Measurements from ENCODE around the gene FTCD. TPM values are rescaled to one million over a fixed set of nuclear protein-coding genes. Genes with fewer than 3 reads are reported as not detected.

Gene FTCD
- total and polyA plus RNA-seq, 9 of the 15 experiments (the other 6 are each of a cell fraction or from before 2014, with no cell fraction given), result 0.11 to 1.6 (median 0.67) TPM; not detected in 5

GRCh38 chr21:46097336-46098293, 57.8 kb downstream of the FTCD start, which contains the start of gene COL6A2:
TSS of gene COL6A2 (plus strand) at chr21:46098112.
- H3K27ac ChIP-seq (ENCODE audit: extremely low read depth, low read depth, low read length), result no peak within 1 kb of the TSS
- intact Hi-C loops (cut with micrococcal nuclease) (loop anchor here (5.0 kb wide), 1 partner anchor 125 kb away; no protein-coding TSS in a partner anchor), in situ Hi-C loops (cut with MboI) (no loop called here)
- DNase-seq (ENCODE audit: extremely low read depth in 1 of 4, low spot score in 3 of 4), result peak; percentile 61 to 93 (median 90)
- CTCF ChIA-PET (ENCODE audit: low intra/inter-chr PET ratio), result no interaction called here
- POLR2A ChIA-PET, result no interaction called here
- no peaks in the 10 kb centered on the region for H3K9me1 ChIP-seq (ENCODE audit: control insufficient read depth, insufficient read depth, low read length)
- peak; percentile 97 for ATAC-seq
- no peak for FAIRE-seq
- no peak within 1 kb of the TSS for H3K9ac ChIP-seq (ENCODE audit: insufficient read depth in 1 of 2, low read depth in 2 of 2, low read length in 2 of 2)
- 12% methylated on average over 23 of the region's 83 CpGs for WGBS (ENCODE audit: insufficient coverage, low coverage, missing lambda C conversion rate)
- 0 out of 2 replicates have a peak, but pooled peaks cover 6% of the 10 kb centered on the region for H4K20me1 ChIP-seq (replicated peaks; ENCODE audit: control insufficient read depth, insufficient read depth, low read length)
- H3K4me2 ChIP-seq (ENCODE audit: insufficient read depth, low read length), result no peak within 1 kb of the TSS; the same call in 1 of the 2 replicates
- BruUV-seq (replicated peaks), result no TSS peak
- H3K27me3 ChIP-seq (ENCODE audit: control insufficient read depth in 2 of 2, insufficient read depth in 2 of 2, low read length in 2 of 2), result peaks cover 21 to 54% of the 10 kb centered on the region in 2 experiments
- no peak within 1 kb of the TSS for H2AFZ ChIP-seq (ENCODE audit: low read depth, low read length)
- H3K4me1 ChIP-seq (replicated peaks in 1 of 2; ENCODE audit: control insufficient read depth in 2 of 2, insufficient read depth in 2 of 2, low read length in 2 of 2), result peaks cover 0 to 24% of the 10 kb centered on the region in 2 experiments; a peak in 2 of 5 replicates
- no peaks in the 10 kb centered on the region for H3K9me3 ChIP-seq (replicated peaks; ENCODE audit: control insufficient read depth, insufficient read depth, low read depth, low read length)
- H3K4me3 ChIP-seq, result peak within 1 kb of the TSS; percentile 34
- no peaks in the 10 kb centered on the region for H3K79me2 ChIP-seq (ENCODE audit: control insufficient read depth, insufficient read depth, low read length)
- H3K36me3 ChIP-seq (ENCODE audit: control insufficient read depth, insufficient read depth, low read length), result no peaks in the 10 kb centered on the region
- TF ChIP-seq, protein P1, sequence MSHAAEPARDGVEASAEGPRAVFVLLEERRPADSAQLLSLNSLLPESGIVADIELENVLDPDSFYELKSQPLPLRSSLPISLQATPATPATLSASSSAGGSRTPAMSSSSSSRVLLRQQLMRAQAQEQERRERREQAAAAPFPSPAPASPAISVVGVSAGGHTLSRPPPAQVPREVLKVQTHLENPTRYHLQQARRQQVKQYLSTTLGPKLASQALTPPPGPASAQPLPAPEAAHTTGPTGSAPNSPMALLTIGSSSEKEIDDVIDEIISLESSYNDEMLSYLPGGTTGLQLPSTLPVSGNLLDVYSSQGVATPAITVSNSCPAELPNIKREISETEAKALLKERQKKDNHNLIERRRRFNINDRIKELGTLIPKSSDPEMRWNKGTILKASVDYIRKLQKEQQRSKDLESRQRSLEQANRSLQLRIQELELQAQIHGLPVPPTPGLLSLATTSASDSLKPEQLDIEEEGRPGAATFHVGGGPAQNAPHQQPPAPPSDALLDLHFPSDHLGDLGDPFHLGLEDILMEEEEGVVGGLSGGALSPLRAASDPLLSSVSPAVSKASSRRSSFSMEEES (CRISPR knock-in tag; IDR thresholded peaks at IDR 0.05), result no peak
- TF ChIP-seq, protein P2, sequence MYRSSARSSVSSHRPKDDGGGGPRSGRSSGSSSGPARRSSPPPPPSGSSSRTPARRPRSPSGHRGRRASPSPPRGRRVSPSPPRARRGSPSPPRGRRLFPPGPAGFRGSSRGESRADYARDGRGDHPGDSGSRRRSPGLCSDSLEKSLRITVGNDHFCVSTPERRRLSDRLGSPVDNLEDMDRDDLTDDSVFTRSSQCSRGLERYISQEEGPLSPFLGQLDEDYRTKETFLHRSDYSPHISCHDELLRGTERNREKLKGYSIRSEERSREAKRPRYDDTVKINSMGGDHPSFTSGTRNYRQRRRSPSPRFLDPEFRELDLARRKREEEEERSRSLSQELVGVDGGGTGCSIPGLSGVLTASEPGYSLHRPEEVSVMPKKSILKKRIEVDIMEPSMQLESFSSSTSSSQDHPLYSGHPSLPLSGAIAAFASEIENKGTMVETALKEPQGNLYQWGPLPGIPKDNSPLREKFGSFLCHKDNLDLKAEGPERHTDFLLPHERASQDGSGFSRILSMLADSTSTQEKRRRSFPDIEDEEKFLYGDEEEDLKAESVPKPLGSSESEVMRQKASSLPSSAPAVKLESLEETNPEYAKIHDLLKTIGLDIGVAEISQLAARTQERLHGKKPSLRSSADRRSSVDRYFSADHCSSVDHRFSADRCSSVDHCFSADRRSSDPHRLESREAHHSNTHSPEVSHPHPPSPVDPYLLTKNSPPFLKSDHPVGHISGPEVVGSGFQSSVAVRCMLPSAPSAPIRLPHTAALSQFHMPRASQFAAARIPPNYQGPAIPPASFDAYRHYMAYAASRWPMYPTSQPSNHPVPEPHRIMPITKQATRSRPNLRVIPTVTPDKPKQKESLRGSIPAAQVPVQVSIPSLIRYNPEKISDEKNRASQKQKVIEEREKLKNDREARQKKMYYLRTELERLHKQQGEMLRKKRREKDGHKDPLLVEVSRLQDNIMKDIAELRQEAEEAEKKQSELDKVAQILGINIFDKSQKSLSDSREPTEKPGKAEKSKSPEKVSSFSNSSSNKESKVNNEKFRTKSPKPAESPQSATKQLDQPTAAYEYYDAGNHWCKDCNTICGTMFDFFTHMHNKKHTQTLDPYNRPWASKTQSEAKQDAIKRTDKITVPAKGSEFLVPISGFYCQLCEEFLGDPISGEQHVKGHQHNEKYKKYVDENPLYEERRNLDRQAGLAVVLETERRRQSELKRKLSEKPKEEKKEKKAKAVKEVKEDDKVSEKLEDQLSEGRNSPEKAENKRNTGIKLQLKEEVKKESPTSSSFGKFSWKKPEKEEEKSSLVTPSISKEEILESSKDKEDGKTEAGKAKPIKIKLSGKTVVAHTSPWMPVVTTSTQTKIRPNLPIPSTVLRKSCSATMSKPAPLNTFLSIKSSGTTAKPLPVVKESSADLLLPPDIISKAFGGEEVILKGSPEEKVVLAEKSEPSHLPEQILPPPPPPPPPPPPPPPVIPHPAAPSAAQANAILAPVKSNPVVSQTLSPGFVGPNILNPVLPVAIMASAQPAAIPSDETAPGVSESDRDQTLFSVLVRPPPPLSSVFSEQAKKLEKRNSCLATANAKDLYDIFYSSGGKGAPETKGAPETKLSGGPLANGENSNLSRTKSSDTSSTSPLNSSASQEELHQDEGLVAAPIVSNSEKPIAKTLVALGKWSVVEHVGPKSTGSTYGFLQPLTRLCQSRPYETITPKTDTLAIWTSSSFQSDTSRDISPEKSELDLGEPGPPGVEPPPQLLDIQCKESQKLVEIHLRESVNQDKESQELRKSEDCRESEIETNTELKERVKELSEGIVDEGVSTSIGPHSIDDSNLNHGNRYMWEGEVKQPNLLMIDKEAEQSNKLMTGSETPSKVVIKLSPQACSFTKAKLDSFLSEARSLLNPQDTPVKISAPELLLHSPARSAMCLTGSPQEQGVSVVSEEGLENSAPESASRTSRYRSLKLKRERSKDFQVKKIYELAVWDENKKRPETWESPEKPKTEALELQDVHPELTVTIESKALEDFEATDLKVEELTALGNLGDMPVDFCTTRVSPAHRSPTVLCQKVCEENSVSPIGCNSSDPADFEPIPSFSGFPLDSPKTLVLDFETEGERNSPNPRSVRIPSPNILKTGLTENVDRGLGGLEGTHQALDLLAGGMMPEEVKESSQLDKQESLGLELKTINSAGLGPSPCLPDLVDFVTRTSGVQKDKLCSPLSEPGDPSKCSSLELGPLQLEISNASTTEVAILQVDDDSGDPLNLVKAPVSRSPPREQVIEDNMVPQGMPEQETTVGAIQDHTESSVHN (IDR thresholded peaks at IDR 0.05; ENCODE audit: borderline replicate concordance in 1 of 2, low read depth in 1 of 2), result no peak
- TF ChIP-seq POLR2G (IDR thresholded peaks at IDR 0.05; ENCODE audit: low read depth, low read length) (peak; percentile 63), CBX5 (IDR thresholded peaks at IDR 0.05; ENCODE audit: borderline replicate concordance, low read depth) (no peak)
- TF ChIP-seq, protein P3, sequence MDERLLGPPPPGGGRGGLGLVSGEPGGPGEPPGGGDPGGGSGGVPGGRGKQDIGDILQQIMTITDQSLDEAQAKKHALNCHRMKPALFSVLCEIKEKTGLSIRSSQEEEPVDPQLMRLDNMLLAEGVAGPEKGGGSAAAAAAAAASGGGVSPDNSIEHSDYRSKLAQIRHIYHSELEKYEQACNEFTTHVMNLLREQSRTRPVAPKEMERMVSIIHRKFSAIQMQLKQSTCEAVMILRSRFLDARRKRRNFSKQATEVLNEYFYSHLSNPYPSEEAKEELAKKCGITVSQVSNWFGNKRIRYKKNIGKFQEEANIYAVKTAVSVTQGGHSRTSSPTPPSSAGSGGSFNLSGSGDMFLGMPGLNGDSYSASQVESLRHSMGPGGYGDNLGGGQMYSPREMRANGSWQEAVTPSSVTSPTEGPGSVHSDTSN (CRISPR knock-in tag; IDR thresholded peaks at IDR 0.05; ENCODE audit: low read depth), result no peak
- TF ChIP-seq, protein P3 (tag; conservative IDR thresholded peaks at IDR 0.05; ENCODE audit: low read depth), result no peak
